Erythroblast (primary cell): ENCODE results near the gene DDX11.
"Not testable (repeated sequence)": the region's sequence is repeated elsewhere in the genome, so short reads cannot be mapped to it uniquely, and the experiment has no call there.

Experiments used
- GATA1 ChIP-seq: IDR thresholded peaks from 2 replicates; pipeline ENCODE4 v1.6.1; 2011; ENCODE audit warnings: low read depth, mild to moderate bottlenecking, control low read depth, low read length, moderate library complexity
- POLR2A ChIP-seq: IDR thresholded peaks from 2 replicates; pipeline ENCODE4 v1.6.1; 2011; ENCODE audit warnings: mild to moderate bottlenecking, low read length

DNA sequence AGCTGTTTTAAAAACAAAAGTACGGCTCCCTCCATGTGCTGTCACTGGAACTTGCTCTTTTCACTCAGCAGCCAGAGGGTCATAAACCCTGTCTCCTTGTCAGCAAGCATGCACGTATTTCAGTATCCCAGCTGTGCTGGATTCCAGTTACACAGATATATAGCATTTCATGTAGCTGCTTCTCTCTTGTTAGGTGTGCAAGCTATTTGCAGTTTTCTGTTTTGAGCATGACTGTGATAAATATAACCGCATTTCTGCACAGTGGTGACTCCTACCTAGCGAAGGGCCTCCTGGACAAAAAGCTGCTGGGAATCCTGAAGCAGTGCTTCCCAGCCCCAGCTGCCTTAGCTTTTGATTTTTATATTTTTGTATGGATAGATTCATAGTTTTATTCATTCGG lies 24.7 kb downstream of the DDX11 start:
- not testable (repeated sequence) for TF ChIP-seq POLR2A, GATA1
